PC-3 (cell line): Measurements from ENCODE around the gene CACUL1. TPM values are rescaled to one million over a fixed set of nuclear protein-coding genes. Genes with fewer than 3 reads are reported as not detected.
"Not testable (repeated sequence)": the region's sequence is repeated elsewhere in the genome, so short reads cannot be mapped to it uniquely, and the experiment has no call there.

ENCODE experiments used
- ATAC-seq: fragments of 200-7000 bp; cut with Tn5 transposase; 2 replicates; pipeline ENCODE4 v1.9.1; 2020; ENCODE audit warnings: mild to moderate bottlenecking, moderate library complexity
- BruUV-seq: library from RNA; stranded (reverse); fragments of 400-500 nt; replicated peaks from 2 replicates; lab custom pipeline; 2021; lab: Mats Ljungman, UMichigan
- CTCF ChIA-PET: fragments of 300-600 bp; sonication (Branson Sonifier 250); formaldehyde crosslinking; loops from one replicate; lab custom pipeline; 2022; ENCODE audit warnings: antibody characterized with exemption; lab: Charles Lee
- POLR2A ChIA-PET: fragments of 300-600 bp; sonication (Branson Sonifier 250); formaldehyde crosslinking; loops from one replicate; lab custom pipeline; 2022; ENCODE audit warnings: antibody characterized with exemption; ENCODE audit not compliant: unreplicated experiment; lab: Charles Lee
- DNase-seq: peaks from one replicate; pipeline ENCODE4 v3.0.0-alpha.2; 2015
- H2AFZ ChIP-seq: fragments of 300-600 bp; sonication (generic); 2 replicates; pipeline ENCODE4 v1.6.0; 2016; ENCODE audit warnings: antibody characterized with exemption, low read length
- H3F3A ChIP-seq: fragments of 300-600 bp; sonication (generic); one replicate; pipeline ENCODE4 v1.6.0; 2017; ENCODE audit warnings: antibody characterized with exemption, low read length, control low read depth, mild to moderate bottlenecking; ENCODE audit not compliant: unreplicated experiment
- H3K27ac ChIP-seq: fragments of 300-600 bp; sonication (generic); 2 replicates; pipeline ENCODE4 v1.5.1; 2016; ENCODE audit warnings: mild to moderate bottlenecking, low read length
- H3K27me3 ChIP-seq: fragments of 300-600 bp; sonication (generic); 2 replicates; pipeline ENCODE4 v1.6.1; 2016; ENCODE audit warnings: low read length, mixed read lengths
- H3K36me3 ChIP-seq: fragments of 300-600 bp; sonication (generic); 2 replicates; pipeline ENCODE4 v1.6.1; 2016; ENCODE audit warnings: low read depth, mixed run types, low read length, mixed read lengths
- H3K4me1 ChIP-seq: fragments of 300-600 bp; sonication (generic); 2 replicates; pipeline ENCODE4 v1.5.1; 2016; ENCODE audit warnings: low read length; ENCODE audit not compliant: insufficient read depth
- H3K4me2 ChIP-seq: fragments of 300-600 bp; sonication (generic); 2 replicates; pipeline ENCODE4 v1.6.0; 2016; ENCODE audit warnings: low read length
- H3K4me3 ChIP-seq: fragments of 300-600 bp; sonication (generic); 2 replicates; pipeline ENCODE4 v1.5.1; 2016; ENCODE audit warnings: mild to moderate bottlenecking, low read length, mixed read lengths
- H3K79me2 ChIP-seq: fragments of 300-600 bp; sonication (generic); 2 replicates; pipeline ENCODE4 v1.6.1; 2017; ENCODE audit warnings: low read length, mixed read lengths
- H3K9ac ChIP-seq: fragments of 300-600 bp; sonication (generic); 2 replicates; pipeline ENCODE4 v1.6.0; 2016; ENCODE audit warnings: mild to moderate bottlenecking, low read length
- H3K9me2 ChIP-seq: fragments of 300-600 bp; sonication (generic); replicated peaks from 2 replicates; pipeline ENCODE4 v1.6.1; 2016; ENCODE audit warnings: mixed run types, low read length, mixed read lengths
- H3K9me3 ChIP-seq: fragments of 300-600 bp; sonication (generic); 2 replicates; pipeline ENCODE4 v1.6.1; 2016; ENCODE audit warnings: low read length, mixed read lengths
- H4K20me1 ChIP-seq: fragments of 300-600 bp; sonication (generic); 2 replicates; pipeline ENCODE4 v1.6.1; 2016; ENCODE audit warnings: low read length, mixed read lengths
- EZH2 ChIP-seq: fragments of 300-600 bp; sonication (generic); IDR thresholded peaks from one replicate; pipeline ENCODE4 v1.6.1; 2017; ENCODE audit warnings: antibody characterized with exemption, mild to moderate bottlenecking, low read length; ENCODE audit not compliant: unreplicated experiment
- EZH2phosphoT487 ChIP-seq: fragments of 300-600 bp; sonication (generic); IDR thresholded peaks from 2 replicates; pipeline ENCODE4 v1.6.1; 2018; ENCODE audit warnings: mild to moderate bottlenecking, antibody characterized with exemption, low read length, borderline replicate concordance
- intact Hi-C: fragments of 100-400 bp; cut with micrococcal nuclease; formaldehyde crosslinking; loops from 2 replicates; pipeline ENCODE4 v1.9.0; 2023
- total RNA-seq: library from RNA; depleted of rRNA; stranded (reverse); fragments of >200 nt; gene quantifications from 2 replicates; pipeline ENCODE4 v1.2.3, GENCODE V29; 2014
- TF ChIP-seq, protein P1 (sequence below): fragments of 300-600 bp; sonication (generic); conservative IDR thresholded peaks from 2 replicates; pipeline ENCODE4 v1.5.1; 2017; ENCODE audit warnings: antibody characterized with exemption, low read depth, mild to moderate bottlenecking, low read length

The CACUL1 gene
- total RNA-seq, 1 experiment from 2014 or later = 27.6 TPM

DNA sequence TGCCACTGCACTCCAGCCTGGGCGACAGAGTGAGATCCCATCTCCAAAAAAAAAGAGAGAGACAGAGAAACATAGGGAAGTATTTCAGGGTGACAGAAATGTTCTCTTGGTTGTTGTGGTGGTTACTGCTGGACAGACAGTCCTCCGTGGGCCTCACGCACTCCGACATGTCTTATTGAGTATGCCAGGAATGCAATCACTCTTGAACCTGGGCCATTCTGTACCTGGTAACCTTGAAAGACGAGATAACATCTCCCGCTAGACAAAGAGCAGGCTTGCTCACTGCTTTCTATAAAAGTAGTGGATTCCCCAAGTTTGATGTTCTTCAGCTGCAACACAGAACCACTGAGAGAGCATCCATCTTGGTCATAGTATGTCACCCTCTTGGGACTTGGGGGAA is 6.7 kb downstream of the CACUL1 start:
- H4K20me1 ChIP-seq = peaks cover 26% of the 10 kb centered on the region
- intact Hi-C loops = no loop called here

DNA sequence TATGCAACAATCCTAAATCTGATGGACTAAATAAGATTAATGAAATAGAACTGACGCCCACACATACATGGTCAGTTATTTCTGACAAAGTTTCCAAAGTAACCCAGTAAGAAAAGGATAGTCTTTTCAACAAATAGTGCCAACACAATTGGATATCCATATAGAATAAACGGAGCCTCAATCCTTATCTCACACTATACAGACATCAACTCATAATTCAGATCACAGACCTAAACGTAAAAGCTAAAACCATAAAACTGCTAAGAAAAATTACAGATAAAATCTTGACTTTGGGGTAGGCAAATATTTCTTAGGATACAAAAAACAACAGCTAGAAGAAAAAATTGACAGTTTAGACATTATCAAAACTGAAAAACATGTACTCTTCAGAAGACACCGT is 8.5 kb downstream of the CACUL1 start:
- Histone ChIP-seq H3F3A (no peaks in the 10 kb centered on the region), H3K9me2 (no peaks in the 10 kb centered on the region), H3K36me3 (no peaks in the 10 kb centered on the region), H3K27me3 (no peaks in the 10 kb centered on the region), H3K9ac (no peak overlapping the region), H3K9me3 (no peaks in the 10 kb centered on the region), H3K4me3 (no peak overlapping the region), H3K27ac (no peak overlapping the region), H3K4me1 (peaks cover 15% of the 10 kb centered on the region), H4K20me1 (0 out of 2 replicates have a peak, but pooled peaks cover 21% of the 10 kb centered on the region), H3K79me2 (peaks cover 98% of the 10 kb centered on the region), H2AFZ (no peak overlapping the region), H3K4me2 (no peak overlapping the region)
- ATAC-seq = no peak
- no peak for DNase-seq
- BruUV-seq = no TSS peak
- POLR2A ChIA-PET = no interaction called here
- no peak for TF ChIP-seq EZH2phosphoT487
- TF ChIP-seq EZH2 = no peak
- TF ChIP-seq, protein P1, sequence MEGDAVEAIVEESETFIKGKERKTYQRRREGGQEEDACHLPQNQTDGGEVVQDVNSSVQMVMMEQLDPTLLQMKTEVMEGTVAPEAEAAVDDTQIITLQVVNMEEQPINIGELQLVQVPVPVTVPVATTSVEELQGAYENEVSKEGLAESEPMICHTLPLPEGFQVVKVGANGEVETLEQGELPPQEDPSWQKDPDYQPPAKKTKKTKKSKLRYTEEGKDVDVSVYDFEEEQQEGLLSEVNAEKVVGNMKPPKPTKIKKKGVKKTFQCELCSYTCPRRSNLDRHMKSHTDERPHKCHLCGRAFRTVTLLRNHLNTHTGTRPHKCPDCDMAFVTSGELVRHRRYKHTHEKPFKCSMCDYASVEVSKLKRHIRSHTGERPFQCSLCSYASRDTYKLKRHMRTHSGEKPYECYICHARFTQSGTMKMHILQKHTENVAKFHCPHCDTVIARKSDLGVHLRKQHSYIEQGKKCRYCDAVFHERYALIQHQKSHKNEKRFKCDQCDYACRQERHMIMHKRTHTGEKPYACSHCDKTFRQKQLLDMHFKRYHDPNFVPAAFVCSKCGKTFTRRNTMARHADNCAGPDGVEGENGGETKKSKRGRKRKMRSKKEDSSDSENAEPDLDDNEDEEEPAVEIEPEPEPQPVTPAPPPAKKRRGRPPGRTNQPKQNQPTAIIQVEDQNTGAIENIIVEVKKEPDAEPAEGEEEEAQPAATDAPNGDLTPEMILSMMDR = no peak
- intact Hi-C loops = no loop called here
- CTCF ChIA-PET = no interaction called here

More for the DNA sequence above, 6.7 kb downstream of the CACUL1 start:
- H2AFZ ChIP-seq = no peak overlapping the region
- DNase-seq = no peak
- H3K9me3 ChIP-seq = no peaks in the 10 kb centered on the region
- no peak overlapping the region for H3K27ac ChIP-seq
- no peaks in the 10 kb centered on the region for H3K9me2 ChIP-seq
- no peak for TF ChIP-seq EZH2
- TF ChIP-seq, protein P1 = no peak
- no peak for TF ChIP-seq EZH2phosphoT487
- no peak overlapping the region for H3K4me2 ChIP-seq
- H3F3A ChIP-seq = no peaks in the 10 kb centered on the region
- BruUV-seq = no TSS peak
- peaks cover 16% of the 10 kb centered on the region for H3K4me1 ChIP-seq
- H3K4me3 ChIP-seq = no peak overlapping the region
- ChIA-PET POLR2A (no interaction called here), CTCF (no interaction called here)
- H3K27me3 ChIP-seq = no peaks in the 10 kb centered on the region
- peaks cover 98% of the 10 kb centered on the region for H3K79me2 ChIP-seq
- H3K36me3 ChIP-seq = no peaks in the 10 kb centered on the region
- ATAC-seq = no peak
- H3K9ac ChIP-seq = no peak overlapping the region

DNA sequence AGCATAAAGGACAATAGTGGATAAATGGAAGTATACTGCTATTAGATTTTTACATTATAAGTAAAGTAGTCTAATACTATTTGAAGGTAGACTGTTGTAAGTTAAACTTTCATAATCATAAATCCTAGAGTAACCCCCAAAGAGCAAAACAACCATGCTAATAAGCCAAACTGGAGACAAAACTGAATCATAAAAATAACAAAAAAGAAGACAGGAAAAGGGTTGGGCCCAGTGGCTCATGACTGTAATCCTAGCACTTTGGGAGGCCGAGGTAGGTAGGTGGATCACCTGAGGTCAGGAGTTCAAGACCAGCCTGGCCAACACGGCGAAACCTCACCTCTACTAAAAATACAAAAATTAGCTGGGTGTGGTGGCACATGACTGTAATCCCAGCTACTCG is 9.7 kb downstream of the CACUL1 start:
- Histone ChIP-seq H2AFZ (no peak overlapping the region), H3K27ac (no peak overlapping the region), H3K4me2 (no peak overlapping the region), H3K4me3 (no peak overlapping the region), H3K9me3 (no peaks in the 10 kb centered on the region), H3K79me2 (peaks cover 96% of the 10 kb centered on the region), H3K36me3 (no peaks in the 10 kb centered on the region), H4K20me1 (0 out of 2 replicates have a peak, but pooled peaks cover 12% of the 10 kb centered on the region), H3K4me1 (peaks cover 15% of the 10 kb centered on the region), H3K9me2 (no peaks in the 10 kb centered on the region), H3F3A (no peaks in the 10 kb centered on the region), H3K27me3 (no peaks in the 10 kb centered on the region), H3K9ac (no peak overlapping the region)
- ChIA-PET CTCF (no interaction called here), POLR2A (no interaction called here)
- DNase-seq (no peak), ATAC-seq (no peak)
- TF ChIP-seq, protein P1 = no peak
- TF ChIP-seq EZH2phosphoT487 (no peak), EZH2 (no peak)
- no TSS peak for BruUV-seq
- intact Hi-C loops = no loop called here

DNA sequence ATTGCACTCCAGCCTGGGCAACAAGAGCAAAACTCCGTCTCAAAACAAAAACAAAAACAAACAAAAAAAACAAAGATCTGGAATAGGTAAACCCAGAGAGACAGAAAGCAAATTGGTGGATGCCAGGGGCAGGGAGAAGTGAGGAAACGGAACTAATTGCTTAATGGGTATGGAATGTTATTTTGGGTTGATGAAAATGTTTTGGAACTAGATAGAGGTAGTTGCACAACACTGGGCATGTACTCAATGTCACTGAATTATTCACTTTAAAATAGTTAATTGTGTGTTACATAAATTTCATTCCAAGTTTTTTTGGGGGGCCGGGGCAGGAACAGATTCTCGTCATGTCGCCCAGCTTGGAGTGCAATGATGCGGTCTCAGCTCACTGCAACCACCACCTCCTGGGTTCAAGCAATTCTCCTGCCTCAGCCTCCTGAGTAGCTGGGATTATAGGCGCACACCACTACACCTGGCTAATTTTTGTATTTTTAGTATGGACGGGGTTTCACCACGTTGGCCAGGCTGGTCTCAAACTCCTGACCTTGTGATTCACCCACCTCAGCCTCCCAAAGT is 10.3 kb downstream of the CACUL1 start:
- H3K27ac ChIP-seq, H2AFZ ChIP-seq, BruUV-seq, H3F3A ChIP-seq, DNase-seq, H3K4me2 ChIP-seq, intact Hi-C loops, POLR2A ChIA-PET, H3K9me3 ChIP-seq, H3K27me3 ChIP-seq, H3K4me3 ChIP-seq, H3K36me3 ChIP-seq, H3K9me2 ChIP-seq, ATAC-seq, H3K9ac ChIP-seq, CTCF ChIA-PET: not testable (repeated sequence)
- Histone ChIP-seq H3K79me2 (peaks cover 96% of the 10 kb centered on the region), H3K4me1 (peaks cover 15% of the 10 kb centered on the region), H4K20me1 (0 out of 2 replicates have a peak, but pooled peaks cover 12% of the 10 kb centered on the region)
